NT2/D1 (cell line): ENCODE data around the gene CSF2RB.

Experiments used
- SUZ12 ChIP-seq: IDR thresholded peaks from 2 replicates; pipeline ENCODE4 v1.6.1; 2011; ENCODE audit not compliant: insufficient read length, insufficient read depth; ENCODE audit errors: extremely low read depth
- YY1 ChIP-seq: IDR thresholded peaks from 2 replicates; pipeline ENCODE4 v1.6.1; 2011; ENCODE audit not compliant: insufficient read length, insufficient read depth

DNA sequence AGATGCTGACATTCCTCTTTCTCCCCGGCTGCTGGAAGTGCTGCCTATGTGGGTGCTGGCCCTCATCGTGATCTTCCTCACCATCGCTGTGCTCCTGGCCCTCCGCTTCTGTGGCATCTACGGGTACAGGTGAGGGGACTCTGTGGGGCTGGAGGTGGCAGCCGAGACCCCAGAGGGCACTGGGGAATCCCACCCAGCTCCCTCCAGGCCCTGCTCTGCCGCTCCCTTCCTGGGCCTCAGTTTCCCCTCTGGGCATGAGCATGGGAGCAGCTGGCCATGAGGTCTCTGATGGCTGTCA is 21.8 kb downstream of the CSF2RB start:
- TF ChIP-seq SUZ12 (no peak), YY1 (no peak)
